Stimulated activated CD8-positive, alpha-beta memory T cell treated with anti-CD3 and anti-CD28 coated beads, Interleukin-4, amount 100 ng/mL, for 4 hours (primary cell): ENCODE measurements around the gene CCDC136.

Experiments
- DNase-seq, 2 donors: peaks; one replicate each; pipeline ENCODE4 v3.0.0-alpha.2; 2020; ENCODE audit warnings: low read depth in 2 of 2, low spot score in 1 of 2

Gene CCDC136

GRCh38 chr7:128831178-128831993, 39.6 kb downstream of the CCDC136 start:
- no peak for DNase-seq

- no peak for DNase-seq
These were observed 40.5 kb downstream of the CCDC136 start for GRCh38 chr7:128831994-128832879.

GRCh38 chr7:128832880-128833147, 41.0 kb downstream of the CCDC136 start:
- no peak for DNase-seq

GRCh38 chr7:128833148-128833945, 41.6 kb downstream of the CCDC136 start:
- DNase-seq = no peak

GRCh38 chr7:128833946-128834325, 42.2 kb downstream of the CCDC136 start:
- DNase-seq = no peak

- no peak for DNase-seq
These were observed 43.5 kb downstream of the CCDC136 start for GRCh38 chr7:128835231-128835751.

- no peak for DNase-seq
These were observed 44.2 kb downstream of the CCDC136 start for GRCh38 chr7:128835790-128836641.

- DNase-seq = no peak
These were observed 45.1 kb downstream of the CCDC136 start for GRCh38 chr7:128836729-128837348.

- DNase-seq = no peak
These were observed 45.8 kb downstream of the CCDC136 start for GRCh38 chr7:128837521-128837921.

GRCh38 chr7:128838109-128838779, 46.5 kb downstream of the CCDC136 start:
- no peak for DNase-seq

- DNase-seq = no peak
These were observed 47.4 kb downstream of the CCDC136 start for GRCh38 chr7:128838981-128839731.

- DNase-seq = no peak
These were observed 48.0 kb downstream of the CCDC136 start for GRCh38 chr7:128839751-128840177.

GRCh38 chr7:128840326-128841170, 48.8 kb downstream of the CCDC136 start:
- no peak for DNase-seq

GRCh38 chr7:128841171-128841690, 49.5 kb downstream of the CCDC136 start:
- no peak for DNase-seq

GRCh38 chr7:128841921-128842673, 50.3 kb downstream of the CCDC136 start:
- DNase-seq = peak in 1 of 2 donors; percentile 10

- no peak for DNase-seq
These were observed 51.2 kb downstream of the CCDC136 start for GRCh38 chr7:128842674-128843641.
